ENCODE measurements around the gene ERVW-1. TPM values are rescaled to one million over a fixed set of nuclear protein-coding genes. Genes with fewer than 3 reads are reported as not detected.
"Not testable (repeated sequence)": the region's sequence is repeated elsewhere in the genome, so short reads cannot be mapped to it uniquely, and the experiment has no call there.

ERVW-1 gene
- total RNA-seq, 1 experiment from 2014 or later = not detected

DNA sequence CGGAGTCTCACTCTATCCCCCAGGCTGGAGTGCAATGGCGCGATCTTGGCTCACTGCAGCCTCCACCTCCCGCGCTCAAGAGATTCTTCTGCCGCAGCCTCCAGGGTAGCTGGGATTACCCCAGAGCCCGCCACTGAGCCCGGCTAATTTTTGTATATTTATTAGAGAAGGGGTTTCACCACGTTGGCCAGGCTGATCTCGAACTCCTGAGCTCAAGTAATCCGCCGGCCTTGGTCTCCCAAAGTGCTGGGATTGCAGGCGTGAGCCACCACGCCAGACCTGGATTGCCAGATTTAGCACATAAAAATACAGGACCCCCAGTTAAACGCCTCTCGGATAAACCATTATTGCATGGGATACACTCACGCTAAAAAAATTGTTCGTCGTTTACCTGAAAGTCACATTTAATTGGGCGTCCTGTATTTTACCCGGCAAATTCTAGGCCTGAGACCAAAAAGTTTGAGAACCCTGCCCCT is 30.8 kb downstream of the ERVW-1 start:
- in situ Hi-C loops (cut with HindIII; ENCODE audit: low pct_unique_long_range_greater_than_20kb, low sequenced_read_pairs) (no loop called here), intact Hi-C loops (cut with micrococcal nuclease; ENCODE audit: unreplicated experiment) (loop anchor here (1.0 to 10.0 kb wide), 3 partner anchors 23 to 312 kb away; partner anchors contain the start of genes CYP51A1 and LRRD1)
- H3K4me3 ChIP-seq (ENCODE audit: low read depth in 2 of 2, low read length in 2 of 2) = peak overlapping the region; percentile 72 to 99
- peaks cover 7% of the 10 kb centered on the region for H3K4me1 ChIP-seq (ENCODE audit: control insufficient read depth, insufficient read depth, low read length)
- H3K27me3 ChIP-seq (ENCODE audit: control insufficient read depth, insufficient read depth, low read length) = no peaks in the 10 kb centered on the region
- peaks cover 18% of the 10 kb centered on the region for H3K36me3 ChIP-seq (ENCODE audit: control insufficient read depth, insufficient read depth, low read length)
- TF ChIP-seq SIN3A (IDR thresholded peaks at IDR 0.05; ENCODE audit: borderline replicate concordance, insufficient read depth, low read depth, low read length) (no peak), TCF7L2 (IDR thresholded peaks at IDR 0.05; ENCODE audit: low read depth, low read length) (no peak)
- TF ChIP-seq, protein P1, sequence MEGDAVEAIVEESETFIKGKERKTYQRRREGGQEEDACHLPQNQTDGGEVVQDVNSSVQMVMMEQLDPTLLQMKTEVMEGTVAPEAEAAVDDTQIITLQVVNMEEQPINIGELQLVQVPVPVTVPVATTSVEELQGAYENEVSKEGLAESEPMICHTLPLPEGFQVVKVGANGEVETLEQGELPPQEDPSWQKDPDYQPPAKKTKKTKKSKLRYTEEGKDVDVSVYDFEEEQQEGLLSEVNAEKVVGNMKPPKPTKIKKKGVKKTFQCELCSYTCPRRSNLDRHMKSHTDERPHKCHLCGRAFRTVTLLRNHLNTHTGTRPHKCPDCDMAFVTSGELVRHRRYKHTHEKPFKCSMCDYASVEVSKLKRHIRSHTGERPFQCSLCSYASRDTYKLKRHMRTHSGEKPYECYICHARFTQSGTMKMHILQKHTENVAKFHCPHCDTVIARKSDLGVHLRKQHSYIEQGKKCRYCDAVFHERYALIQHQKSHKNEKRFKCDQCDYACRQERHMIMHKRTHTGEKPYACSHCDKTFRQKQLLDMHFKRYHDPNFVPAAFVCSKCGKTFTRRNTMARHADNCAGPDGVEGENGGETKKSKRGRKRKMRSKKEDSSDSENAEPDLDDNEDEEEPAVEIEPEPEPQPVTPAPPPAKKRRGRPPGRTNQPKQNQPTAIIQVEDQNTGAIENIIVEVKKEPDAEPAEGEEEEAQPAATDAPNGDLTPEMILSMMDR (IDR thresholded peaks at IDR 0.05) = no peak; the same call in 1 of the 2 replicates
- peak overlapping the region; percentile 59 for H3K27ac ChIP-seq (ENCODE audit: low read length)
- ChIA-PET CTCF (interaction anchor here (0.5 to 3.0 kb wide), 11 partner anchors 11 to 397 kb away, joined by 3 to 29 read pairs (median 3); partner anchors contain the start of genes ANKIB1, KRIT1, PEX1 and RBM48), POLR2A (interaction anchor here (0.6 to 1.0 kb wide), 3 partner anchors 82 to 1460 kb away, joined by 3 to 7 read pairs (median 3); partner anchors contain the start of genes PEX1 and RBM48)
- H3K9me3 ChIP-seq (ENCODE audit: control insufficient read depth, insufficient read depth, low read depth, low read length) = no peaks in the 10 kb centered on the region
- peak; percentile 84 for DNase-seq (ENCODE audit: low read depth, low spot score)
- no TSS peak for BruUV-seq (replicated peaks)
- peak; percentile 3 for ATAC-seq

DNA sequence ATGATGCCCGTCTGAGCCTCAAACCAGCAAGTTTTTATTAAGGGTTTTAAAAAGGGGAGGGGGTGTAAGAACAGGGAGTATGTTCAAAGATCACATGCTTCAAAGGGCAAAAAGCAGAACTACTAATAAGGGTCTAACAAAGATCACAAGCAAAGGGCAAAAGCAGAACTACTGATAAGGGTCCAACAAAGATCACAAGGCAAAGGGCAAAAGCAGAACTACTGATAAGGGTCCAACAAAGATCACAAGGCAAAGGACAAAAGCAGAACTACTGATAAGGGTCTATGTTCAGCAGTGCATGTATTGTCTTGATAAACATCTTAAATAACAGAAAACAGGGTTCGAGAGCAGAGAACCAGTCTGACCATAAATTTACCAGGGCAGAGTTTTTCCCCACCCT is 35.0 kb downstream of the ERVW-1 start:
- CTCF ChIA-PET; H3K9me3 ChIP-seq (ENCODE audit: control insufficient read depth, insufficient read depth, low read depth, low read length); POLR2A ChIA-PET; BruUV-seq (replicated peaks); in situ Hi-C loops (cut with HindIII; ENCODE audit: low pct_unique_long_range_greater_than_20kb, low sequenced_read_pairs); H3K27ac ChIP-seq (ENCODE audit: low read length); ATAC-seq; DNase-seq (ENCODE audit: low read depth, low spot score); H3K36me3 ChIP-seq (ENCODE audit: control insufficient read depth, insufficient read depth, low read length); H3K4me3 ChIP-seq (ENCODE audit: low read depth in 2 of 2, low read length in 2 of 2); H3K4me1 ChIP-seq (ENCODE audit: control insufficient read depth, insufficient read depth, low read length); H3K27me3 ChIP-seq (ENCODE audit: control insufficient read depth, insufficient read depth, low read length): not testable (repeated sequence)
- intact Hi-C loops (cut with micrococcal nuclease; ENCODE audit: unreplicated experiment) = loop anchor here (10.0 kb wide), 1 partner anchor 308 kb away; the partner anchor contains the start of gene CYP51A1

DNA sequence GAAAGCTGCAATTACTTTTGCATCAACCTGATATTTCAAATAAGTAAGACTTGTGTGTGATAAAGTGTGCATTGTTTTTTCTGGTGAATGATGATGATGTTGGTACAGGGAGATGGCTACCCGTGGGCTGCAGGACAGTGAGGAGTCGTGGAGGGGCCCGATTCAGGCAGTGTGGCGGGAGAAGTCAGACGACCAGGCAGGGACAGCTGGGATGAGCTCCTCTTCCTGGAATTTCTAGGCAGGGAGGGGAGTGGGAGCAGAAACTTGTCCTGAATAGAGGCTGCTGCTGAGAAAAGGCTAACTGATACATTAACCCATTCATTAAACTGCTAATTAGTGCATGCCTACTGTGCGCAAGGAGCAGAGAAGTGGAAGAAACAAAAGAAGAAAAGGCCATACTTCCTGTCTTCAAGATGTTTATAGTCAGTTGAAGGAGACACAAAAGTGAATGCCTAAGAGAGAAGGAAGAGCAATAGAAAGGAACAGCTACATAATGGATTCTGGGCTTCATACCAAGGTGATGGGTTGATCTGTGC is 39.7 kb downstream of the ERVW-1 start:
- in situ Hi-C loops (cut with HindIII; ENCODE audit: low pct_unique_long_range_greater_than_20kb, low sequenced_read_pairs) (no loop called here), intact Hi-C loops (cut with micrococcal nuclease; ENCODE audit: unreplicated experiment) (no loop called here)
- Histone ChIP-seq H3K27ac (ENCODE audit: low read length) (no peak overlapping the region), H3K36me3 (ENCODE audit: control insufficient read depth, insufficient read depth, low read length) (no peaks in the 10 kb centered on the region), H3K4me3 (ENCODE audit: low read depth in 2 of 2, low read length in 2 of 2) (no peak overlapping the region), H3K27me3 (ENCODE audit: control insufficient read depth, insufficient read depth, low read length) (no peaks in the 10 kb centered on the region; the same call in none of the 2 replicates), H3K9me3 (ENCODE audit: control insufficient read depth, insufficient read depth, low read depth, low read length) (no peaks in the 10 kb centered on the region), H3K4me1 (ENCODE audit: control insufficient read depth, insufficient read depth, low read length) (no peaks in the 10 kb centered on the region)
- POLR2A ChIA-PET = interaction anchor here (0.6 kb wide), 1 partner anchor 99 kb away, joined by 4 read pairs; no protein-coding TSS in a partner anchor
- TF ChIP-seq TCF7L2 (IDR thresholded peaks at IDR 0.05; ENCODE audit: low read depth, low read length) (no peak), POLR2AphosphoS5 (IDR thresholded peaks at IDR 0.05; ENCODE audit: low read depth, low read length) (no peak), SIN3A (IDR thresholded peaks at IDR 0.05; ENCODE audit: borderline replicate concordance, insufficient read depth, low read depth, low read length) (no peak)
- TF ChIP-seq, protein P2, sequence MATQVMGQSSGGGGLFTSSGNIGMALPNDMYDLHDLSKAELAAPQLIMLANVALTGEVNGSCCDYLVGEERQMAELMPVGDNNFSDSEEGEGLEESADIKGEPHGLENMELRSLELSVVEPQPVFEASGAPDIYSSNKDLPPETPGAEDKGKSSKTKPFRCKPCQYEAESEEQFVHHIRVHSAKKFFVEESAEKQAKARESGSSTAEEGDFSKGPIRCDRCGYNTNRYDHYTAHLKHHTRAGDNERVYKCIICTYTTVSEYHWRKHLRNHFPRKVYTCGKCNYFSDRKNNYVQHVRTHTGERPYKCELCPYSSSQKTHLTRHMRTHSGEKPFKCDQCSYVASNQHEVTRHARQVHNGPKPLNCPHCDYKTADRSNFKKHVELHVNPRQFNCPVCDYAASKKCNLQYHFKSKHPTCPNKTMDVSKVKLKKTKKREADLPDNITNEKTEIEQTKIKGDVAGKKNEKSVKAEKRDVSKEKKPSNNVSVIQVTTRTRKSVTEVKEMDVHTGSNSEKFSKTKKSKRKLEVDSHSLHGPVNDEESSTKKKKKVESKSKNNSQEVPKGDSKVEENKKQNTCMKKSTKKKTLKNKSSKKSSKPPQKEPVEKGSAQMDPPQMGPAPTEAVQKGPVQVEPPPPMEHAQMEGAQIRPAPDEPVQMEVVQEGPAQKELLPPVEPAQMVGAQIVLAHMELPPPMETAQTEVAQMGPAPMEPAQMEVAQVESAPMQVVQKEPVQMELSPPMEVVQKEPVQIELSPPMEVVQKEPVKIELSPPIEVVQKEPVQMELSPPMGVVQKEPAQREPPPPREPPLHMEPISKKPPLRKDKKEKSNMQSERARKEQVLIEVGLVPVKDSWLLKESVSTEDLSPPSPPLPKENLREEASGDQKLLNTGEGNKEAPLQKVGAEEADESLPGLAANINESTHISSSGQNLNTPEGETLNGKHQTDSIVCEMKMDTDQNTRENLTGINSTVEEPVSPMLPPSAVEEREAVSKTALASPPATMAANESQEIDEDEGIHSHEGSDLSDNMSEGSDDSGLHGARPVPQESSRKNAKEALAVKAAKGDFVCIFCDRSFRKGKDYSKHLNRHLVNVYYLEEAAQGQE (IDR thresholded peaks at IDR 0.05; ENCODE audit: insufficient read depth in 1 of 2, low read depth in 2 of 2, low read length in 1 of 2) = no peak
- TF ChIP-seq, protein P1 (IDR thresholded peaks at IDR 0.05) = no peak
- BruUV-seq (replicated peaks) = no TSS peak
- no peak for ATAC-seq
- CTCF ChIA-PET = interaction anchor here (0.6 to 0.8 kb wide), 2 partner anchors 12 to 29 kb away, joined by 3 to 4 read pairs; no protein-coding TSS in a partner anchor
- DNase-seq (ENCODE audit: low read depth, low spot score) = no peak

Data from Panc1 (cell line).